HG03103 (cell line): ENCODE results near the gene TCF15.

Experiments
- ATAC-seq: cut with Tn5 transposase; IDR thresholded peaks from one replicate; pipeline ENCODE4 v1.9.1; 2021; ENCODE audit warnings: low read depth; ENCODE audit not compliant: unreplicated experiment

Gene TCF15

DNA sequence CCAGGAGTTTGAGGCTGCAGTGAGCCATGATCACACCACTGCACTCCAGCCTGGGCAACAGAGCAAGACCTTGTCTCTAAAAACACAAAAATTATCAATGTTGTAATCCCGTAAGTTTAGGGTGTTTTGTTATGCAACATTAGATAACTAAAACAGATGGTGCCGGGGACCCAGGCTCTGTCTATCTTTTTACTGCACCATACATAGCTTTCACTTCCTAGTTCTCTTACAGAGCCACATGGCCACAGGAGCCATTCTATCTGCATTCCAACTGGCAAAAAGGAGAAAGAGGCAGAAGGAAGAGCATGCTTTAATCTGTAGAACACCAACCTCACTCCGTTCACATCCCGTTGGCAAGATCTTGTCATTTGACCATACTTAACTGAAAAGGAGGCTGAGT, 5.4 kb upstream of the TCF15 start:
- ATAC-seq, result no peak

DNA sequence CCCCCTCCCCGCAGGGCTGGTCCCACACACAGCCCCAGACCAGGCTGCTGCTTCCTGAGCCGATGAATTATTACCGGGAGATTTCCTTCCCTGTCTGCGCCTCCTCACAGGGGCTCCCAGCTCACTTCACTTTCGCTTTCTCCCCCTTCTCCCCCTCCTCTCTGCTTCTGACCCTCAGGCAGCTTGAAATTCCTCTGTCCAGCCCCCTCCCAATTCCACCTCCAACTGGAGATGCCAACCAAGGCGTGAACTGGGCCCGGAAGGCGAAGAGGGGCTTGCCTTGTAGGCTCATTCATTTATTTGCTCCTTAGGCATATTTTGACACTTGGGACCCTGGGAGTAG, 1.7 kb upstream of the TCF15 start:
- no peak for ATAC-seq

GRCh38 chr20:611047-611842, 1.1 kb upstream of the TCF15 start:
- ATAC-seq, result no peak

DNA sequence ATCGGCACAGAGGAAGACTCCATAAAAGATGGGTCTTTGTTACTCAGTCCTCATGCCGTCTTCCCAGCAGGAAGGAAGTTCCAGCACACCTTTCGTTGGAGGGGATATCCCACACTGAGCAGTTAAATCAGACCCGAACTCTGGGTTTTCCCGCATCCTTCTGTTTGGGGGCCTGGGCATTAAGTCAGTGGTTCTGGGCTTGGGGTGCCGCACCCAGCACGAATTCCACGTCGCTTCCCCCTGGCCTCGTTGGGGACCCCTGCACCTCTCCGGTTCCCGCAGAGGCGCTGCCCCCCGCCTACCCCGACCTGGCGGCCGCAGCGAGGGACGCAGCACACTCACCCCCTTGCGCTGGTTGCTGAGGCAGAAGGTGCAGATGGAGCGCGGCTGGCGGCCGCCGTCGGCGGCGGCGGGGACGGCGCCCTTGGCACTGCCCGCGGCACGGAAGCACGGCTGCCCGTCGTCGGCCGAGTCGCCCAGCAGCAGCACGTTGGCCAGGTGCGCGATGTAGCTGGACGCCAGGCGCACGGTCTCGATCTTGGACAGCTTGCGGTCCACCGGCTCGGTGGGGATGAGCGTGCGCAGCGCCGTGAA, 641 bp downstream of the TCF15 start:
- no peak for ATAC-seq

- ATAC-seq, result no peak
Observed at GRCh38 chr20:608970-609369, 1.1 kb downstream of the TCF15 start.

DNA sequence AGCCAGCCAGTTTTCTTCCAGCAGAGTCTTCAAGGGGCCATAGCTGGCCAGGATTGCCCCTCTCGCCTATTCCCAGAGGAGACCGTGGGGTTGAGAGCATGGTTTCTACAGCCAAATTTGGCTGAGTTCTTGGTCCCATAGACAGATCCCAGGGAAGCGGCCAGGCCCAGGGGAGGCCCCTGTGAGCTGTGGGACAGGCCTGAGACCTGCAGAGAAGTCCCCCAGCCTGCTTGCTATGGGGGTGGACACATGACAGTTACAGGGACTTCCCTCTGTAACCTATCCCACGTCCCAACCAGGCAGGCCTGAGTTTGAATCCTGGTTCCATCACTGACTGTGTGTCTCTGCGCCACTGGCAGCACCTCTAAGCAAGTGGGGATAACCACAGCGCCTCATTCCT, 2.6 kb downstream of the TCF15 start:
- ATAC-seq, result no peak

GRCh38 chr20:605237-605636, 4.9 kb downstream of the TCF15 start:
- no peak for ATAC-seq

DNA sequence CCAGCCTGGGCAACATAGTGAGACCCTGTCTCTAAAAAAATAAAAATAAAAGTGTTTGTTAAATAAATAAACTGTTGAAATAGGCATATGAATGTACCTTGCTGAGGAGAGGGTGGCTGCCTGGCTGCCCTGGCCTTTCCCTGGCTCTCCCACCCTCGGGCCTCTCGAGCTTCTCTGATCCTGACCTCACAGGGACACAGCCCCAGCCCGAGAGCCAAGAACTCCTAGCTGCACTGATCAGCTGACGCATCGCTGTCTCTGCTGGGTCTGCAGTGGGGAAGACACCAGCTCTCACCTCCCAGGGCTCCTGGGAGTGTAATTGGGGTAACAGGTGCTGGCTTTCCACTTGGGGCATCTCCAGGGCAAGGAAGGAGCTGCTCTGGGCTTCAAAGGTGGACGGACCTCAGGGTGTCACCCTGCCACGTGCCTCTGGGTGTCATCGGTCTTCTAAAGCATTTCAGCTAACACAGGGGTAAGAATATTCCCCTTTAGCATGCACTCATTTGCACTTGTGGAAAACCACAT, 6.9 kb downstream of the TCF15 start:
- ATAC-seq, result no peak

- ATAC-seq, result no peak
Observed at GRCh38 chr20:602111-602970, 7.8 kb downstream of the TCF15 start.

DNA sequence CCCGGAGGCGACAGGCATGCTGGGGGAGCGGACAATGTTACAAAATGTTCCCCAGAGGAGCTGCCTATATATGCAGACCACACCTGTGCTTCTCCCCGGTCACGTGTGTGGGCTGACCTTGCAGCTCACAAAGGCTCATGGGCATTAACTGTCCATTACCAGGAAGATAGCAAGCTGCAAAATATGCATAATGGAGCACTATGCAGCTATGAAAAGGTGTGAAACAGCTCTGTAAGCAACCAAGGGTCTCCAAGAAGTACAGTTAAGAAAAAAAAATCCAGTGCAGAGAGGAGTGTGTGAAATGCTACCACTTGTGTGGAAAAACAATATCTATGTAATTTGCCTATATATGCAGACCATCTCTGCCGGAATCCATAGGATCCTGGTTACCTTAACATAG, 9.4 kb downstream of the TCF15 start:
- no peak for ATAC-seq

DNA sequence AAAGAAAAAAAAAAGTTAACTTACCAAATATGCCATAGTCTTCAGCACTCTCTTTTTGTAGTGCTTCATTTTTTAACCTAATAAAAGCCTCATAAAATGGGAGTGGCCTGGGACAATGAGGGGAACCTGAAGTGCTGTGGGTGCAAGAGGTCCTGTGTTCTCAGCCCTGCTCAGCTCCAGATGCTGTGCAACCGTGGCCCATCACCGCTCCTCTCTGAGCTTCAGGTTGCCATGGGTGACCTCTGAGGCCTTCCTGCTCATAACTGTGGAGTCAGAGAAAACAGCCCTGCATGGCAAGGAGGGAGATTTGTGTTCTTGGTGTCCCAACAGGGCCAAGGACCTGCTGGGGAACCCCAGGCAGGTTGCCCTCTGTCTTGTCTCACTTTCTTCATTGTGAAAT, 10.0 kb downstream of the TCF15 start:
- ATAC-seq, result no peak

- no peak for ATAC-seq
Observed at GRCh38 chr20:598133-598850, 11.8 kb downstream of the TCF15 start.

DNA sequence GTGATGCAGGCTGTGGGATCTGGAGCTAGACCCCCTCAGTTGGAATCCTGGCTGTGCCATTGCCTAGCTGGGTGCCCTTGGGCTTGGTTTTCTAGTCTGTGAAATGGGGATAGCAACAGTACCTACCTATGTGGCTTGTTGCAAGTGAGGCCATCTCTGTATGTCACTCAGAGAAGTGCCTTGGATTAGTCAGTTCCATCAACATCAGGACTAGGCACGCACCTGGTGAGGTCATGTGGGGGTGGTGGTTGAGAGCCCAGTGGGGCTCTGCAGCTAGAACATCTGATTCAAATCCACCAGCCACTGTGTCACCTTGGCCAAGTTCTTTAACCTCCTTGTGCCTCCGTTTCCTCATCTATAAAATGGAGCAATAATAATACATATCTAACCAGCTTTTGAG, 12.5 kb downstream of the TCF15 start:
- ATAC-seq, result no peak

- ATAC-seq, result no peak
Observed at GRCh38 chr20:595330-596308, 14.5 kb downstream of the TCF15 start.

GRCh38 chr20:592506-592905, 17.6 kb downstream of the TCF15 start:
- ATAC-seq, result no peak

DNA sequence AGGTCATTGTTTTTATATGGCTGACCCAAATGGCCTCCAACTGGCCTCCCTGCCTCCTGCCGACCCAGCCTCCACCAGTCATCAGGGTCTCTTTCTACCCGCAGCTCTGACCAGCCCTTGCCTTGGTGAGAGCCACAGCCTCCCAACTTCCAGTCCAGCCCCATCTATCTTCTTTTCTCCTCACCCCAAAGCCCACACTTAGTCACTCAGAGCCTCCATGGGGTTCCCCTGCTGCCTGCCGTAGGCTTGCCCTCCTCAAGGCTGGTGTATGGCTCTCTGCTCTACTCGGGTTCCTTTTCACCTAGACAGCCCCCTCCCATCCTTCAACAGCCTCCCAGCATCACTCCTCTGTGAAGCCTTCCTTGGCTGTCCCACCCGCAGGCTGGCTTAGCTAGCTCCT, 18.2 kb downstream of the TCF15 start:
- ATAC-seq, result no peak

- no peak for ATAC-seq
Observed at GRCh38 chr20:588932-589672, 21.0 kb downstream of the TCF15 start.

GRCh38 chr20:588476-588875, 21.6 kb downstream of the TCF15 start:
- ATAC-seq, result no peak

DNA sequence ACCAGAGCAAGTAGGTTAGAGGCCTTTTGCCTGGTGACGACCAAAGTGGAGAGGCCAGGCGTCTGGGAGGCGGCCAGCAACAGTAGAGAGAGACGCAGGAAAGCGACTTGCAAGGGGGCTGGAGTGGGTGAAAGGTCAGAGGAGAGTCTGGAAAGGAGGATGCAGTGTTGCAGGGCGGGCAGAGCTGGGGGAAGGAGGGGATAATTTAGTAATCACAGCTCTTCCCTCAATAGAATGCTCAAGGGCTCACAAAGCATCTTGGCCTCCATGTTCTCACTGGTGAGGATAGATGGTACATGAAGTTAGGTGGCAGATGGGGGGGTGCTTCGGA, 25.2 kb downstream of the TCF15 start:
- no peak for ATAC-seq
